ENCODE results near the gene SPEG.

Gene SPEG

GRCh38 chr2:219498280-219499057 lies 63.8 kb downstream of the SPEG start, which contains the start of gene GMPPA:
Gene GMPPA, plus strand, starts transcription at chr2:219498891. Its CDS starts 1,085 bp downstream, at chr2:219499976.
- peak; percentile 99 for DNase-seq

- DNase-seq: no peak
Measured at GRCh38 chr2:219499058-219499307, 64.3 kb downstream of the SPEG start.

GRCh38 chr2:219499555-219499954 lies 64.9 kb downstream of the SPEG start:
- no peak for DNase-seq

GRCh38 chr2:219500135-219500534 lies 65.5 kb downstream of the SPEG start:
- peak; percentile 69 for DNase-seq

- DNase-seq: no peak
Measured at GRCh38 chr2:219501849-219502248, 67.2 kb downstream of the SPEG start.

GRCh38 chr2:219502618-219503017 lies 68.0 kb downstream of the SPEG start:
- no peak for DNase-seq

- no peak for DNase-seq
Measured at GRCh38 chr2:219505585-219505984, 70.9 kb downstream of the SPEG start.

GRCh38 chr2:219506153-219506801 lies 71.6 kb downstream of the SPEG start:
- no peak for DNase-seq

- DNase-seq: no peak
Measured at GRCh38 chr2:219506802-219507526, 72.3 kb downstream of the SPEG start.

GRCh38 chr2:219507581-219508443 lies 73.2 kb downstream of the SPEG start:
- DNase-seq: no peak

GRCh38 chr2:219508444-219508734 lies 73.7 kb downstream of the SPEG start:
- DNase-seq: no peak

GRCh38 chr2:219508971-219509779 lies 74.5 kb downstream of the SPEG start:
- DNase-seq: no peak

- peak; percentile 48 for DNase-seq
Measured at GRCh38 chr2:219509780-219510511, 75.3 kb downstream of the SPEG start.

- no peak for DNase-seq
Measured at GRCh38 chr2:219510512-219511135, 76.0 kb downstream of the SPEG start.

- DNase-seq: no peak
Measured at GRCh38 chr2:219511547-219512325, 77.1 kb downstream of the SPEG start.

- DNase-seq: no peak
Measured at GRCh38 chr2:219512524-219513216, 78.0 kb downstream of the SPEG start.

GRCh38 chr2:219513787-219514186 lies 79.1 kb downstream of the SPEG start:
- no peak for DNase-seq

GRCh38 chr2:219514196-219514761 lies 79.6 kb downstream of the SPEG start, which contains the start of gene ASIC4:
Gene ASIC4, plus strand, starts transcription at chr2:219514482. Its CDS starts 243 bp downstream, at chr2:219514725.
- no peak for DNase-seq

- DNase-seq: no peak
Measured at GRCh38 chr2:219514836-219515235, 80.2 kb downstream of the SPEG start.

All from fibroblast of skin of right biceps (primary cell).